ENCODE data around the gene BMPR1A. TPM values are rescaled to one million over a fixed set of nuclear protein-coding genes. Genes with fewer than 3 reads are reported as not detected.

Gene BMPR1A
- total and polyA plus RNA-seq, 2 of the 4 experiments (the other 2 are of a cell fraction) = 15.9 to 93.7 TPM

GRCh38 chr10:86953747-86954680 is 197.6 kb downstream of the BMPR1A start:
- CTCF ChIA-PET = interaction anchor here (0.6 kb wide), 2 partner anchors 16 to 261 kb away, joined by 3 read pairs; no protein-coding TSS in a partner anchor

More at GRCh38 chr10:86953747-86954680, 197.6 kb downstream of the BMPR1A start:
- Histone ChIP-seq H2BK15ac (ENCODE audit: low read depth, low read length) (no peak overlapping the region), H4K20me1 (ENCODE audit: insufficient read depth, low read length) (no peaks in the 10 kb centered on the region), H3K27me3 (ENCODE audit: control insufficient read depth, insufficient read depth, low read length) (no peaks in the 10 kb centered on the region), H3K23ac (ENCODE audit: low read depth, low read length) (no peak overlapping the region), H2AK5ac (ENCODE audit: low read depth, low read length) (no peak overlapping the region), H4K8ac (ENCODE audit: low read depth in 2 of 2, low read length in 2 of 2) (peak overlapping the region; percentile 35 to 47; a peak in 3 of 4 replicates), H3K9ac (ENCODE audit: low read depth, low read length) (no peak overlapping the region), H3K36me3 (ENCODE audit: control insufficient read depth, insufficient read depth, low read length) (no peaks in the 10 kb centered on the region), H2AFZ (replicated peaks; ENCODE audit: low read length, poor library complexity) (peak overlapping the region; percentile 70), H3K4me3 (ENCODE audit: insufficient read depth, low read depth, low read length) (no peak overlapping the region), H3K56ac (ENCODE audit: extremely low read depth, insufficient read depth, low read length) (no peak overlapping the region), H3K18ac (ENCODE audit: low read depth, low read length) (peak overlapping the region; percentile 50; the same call in 1 of the 2 replicates), H4K91ac (ENCODE audit: insufficient read depth, low read depth, low read length) (peak overlapping the region; percentile 7; the same call in 1 of the 2 replicates), H3K9me3 (ENCODE audit: control insufficient read depth, insufficient read depth, low read length) (peaks cover 3% of the 10 kb centered on the region), H2BK20ac (ENCODE audit: low read depth, low read length) (no peak overlapping the region; the same call in 1 of the 2 replicates), H4K5ac (ENCODE audit: low read depth, low read length) (peak overlapping the region; percentile 58), H2BK5ac (ENCODE audit: low read depth, low read length, poor library complexity, severe bottlenecking) (peak overlapping the region; percentile 4), H2BK120ac (ENCODE audit: low read depth, low read length) (peak overlapping the region; percentile 54), H3K4me1 (ENCODE audit: control insufficient read depth, insufficient read depth, low read length) (peaks cover 13% of the 10 kb centered on the region), H3K79me1 (ENCODE audit: low read depth in 1 of 2, low read length in 2 of 2) (no peaks in the 10 kb centered on the region), H3K4ac (ENCODE audit: low read depth, low read length) (no peak overlapping the region; the same call in 1 of the 2 replicates), H3K9me1 (ENCODE audit: insufficient read depth, low read length) (no peaks in the 10 kb centered on the region; the same call in 1 of the 2 replicates), H3K14ac (replicated peaks; ENCODE audit: low read depth, low read length) (no peak overlapping the region), H3K4me2 (ENCODE audit: low read depth, low read length) (no peak overlapping the region), H2AK9ac (replicated peaks; ENCODE audit: low read depth, low read length, poor library complexity) (no peak overlapping the region), H3K27ac (ENCODE audit: insufficient read depth, low read length) (no peak overlapping the region)
- dilution Hi-C loops (cut with HindIII; ENCODE audit: low sequenced_read_pairs, unreplicated experiment) (no loop called here), intact Hi-C loops (cut with micrococcal nuclease) (no loop called here), in situ Hi-C loops (cut with MboI; ENCODE audit: low sequenced_read_pairs) (no loop called here)
- ATAC-seq (ENCODE audit: low read depth) = peak; percentile 54
- POLR2A ChIA-PET (ENCODE audit: unreplicated experiment) = no interaction called here
- no TSS peak for BruUV-seq (replicated peaks)
- DNase-seq = peak; percentile 35
- 82% methylated on average over 6 of the region's 15 CpGs; no CpG with 5 or more reads in 1 of the 2 experiments for whole genome bisulfite sequencing, 2 experiments (ENCODE audit: extremely low coverage in 2 of 2, insufficient read length in 1 of 2)
- no peak for TF ChIP-seq MAFK (IDR thresholded peaks at IDR 0.05; ENCODE audit: low read depth, low read length)
- no peak for TF ChIP-seq POLR2A (IDR thresholded peaks at IDR 0.05; ENCODE audit: low read depth, low read length)
